ENCODE data around the gene IFI30.

Gene IFI30

DNA sequence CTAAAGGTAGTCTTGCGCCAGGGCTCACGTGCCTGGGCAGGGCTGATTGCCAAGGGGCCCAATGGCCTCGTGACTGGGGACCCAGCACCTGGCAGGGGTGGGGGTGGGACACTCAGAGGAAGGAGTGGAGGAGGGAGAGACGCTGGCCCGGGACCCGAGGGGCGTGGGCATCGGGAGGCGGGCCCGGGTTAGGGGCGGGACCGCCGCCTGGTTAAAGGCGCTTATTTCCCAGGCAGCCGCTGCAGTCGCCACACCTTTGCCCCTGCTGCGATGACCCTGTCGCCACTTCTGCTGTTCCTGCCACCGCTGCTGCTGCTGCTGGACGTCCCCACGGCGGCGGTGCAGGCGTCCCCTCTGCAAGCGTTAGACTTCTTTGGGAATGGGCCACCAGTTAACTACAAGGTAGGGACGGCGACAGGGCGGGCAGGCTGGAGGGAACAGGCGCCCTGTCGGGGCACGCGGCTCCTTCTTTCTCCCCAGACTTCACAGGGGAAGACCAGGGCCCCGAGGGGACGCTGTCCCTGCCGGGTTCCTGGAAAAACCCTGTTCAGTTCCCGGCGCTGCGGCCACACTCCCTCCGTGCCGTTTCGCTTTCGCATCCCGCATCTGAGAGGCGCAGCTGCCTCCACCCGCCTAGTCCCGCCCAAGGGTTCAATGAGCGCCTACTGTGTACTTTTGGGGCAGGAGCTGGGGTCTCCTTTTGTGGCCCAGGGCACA is at the start of gene IFI30:
IFI30 (plus strand) TSS at position 242 of the 717 bp plus-strand sequence; CDS start at position 271, 29 bp downstream.
- DNase-seq: peak; percentile 73

DNA sequence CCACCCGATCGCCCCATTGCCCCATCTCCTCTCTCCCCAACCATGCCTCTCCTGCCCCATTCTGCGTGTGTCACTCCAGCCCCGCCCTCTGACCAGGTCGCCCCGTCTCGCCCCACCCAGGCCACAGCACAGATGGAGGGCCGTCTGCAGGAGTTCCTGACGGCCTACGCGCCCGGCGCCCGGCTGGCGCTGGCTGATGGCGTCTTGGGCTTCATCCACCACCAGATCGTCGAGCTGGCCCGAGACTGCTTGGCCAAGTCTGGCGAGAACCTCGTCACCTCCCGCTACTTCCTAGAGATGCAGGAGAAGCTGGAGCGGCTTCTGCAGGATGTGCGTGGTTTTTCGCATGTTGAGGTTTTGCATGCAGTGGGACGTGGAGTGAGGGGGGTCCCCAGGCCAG is 49.8 kb upstream of the IFI30 start:
- DNase-seq: no peak

DNA sequence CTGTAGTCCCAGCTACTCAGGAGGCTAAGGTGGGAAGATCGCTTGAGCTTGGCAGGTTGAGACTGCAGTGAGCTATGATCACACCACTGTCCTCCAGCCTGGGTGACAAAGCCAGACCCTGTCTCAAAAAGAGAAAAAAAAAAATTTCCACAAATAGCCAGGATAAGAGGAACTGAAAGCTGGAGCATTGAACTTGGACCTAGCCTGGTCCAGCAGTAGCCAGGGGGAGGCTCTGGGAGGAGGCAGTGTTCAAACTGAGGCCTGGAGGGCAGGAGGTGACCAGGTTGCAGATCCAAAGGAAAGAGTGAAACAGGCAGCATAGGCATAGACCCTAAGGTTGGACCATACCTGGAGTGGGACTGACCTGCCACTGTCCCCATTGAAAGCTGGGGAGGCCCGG is 47.5 kb upstream of the IFI30 start:
- DNase-seq: no peak

DNA sequence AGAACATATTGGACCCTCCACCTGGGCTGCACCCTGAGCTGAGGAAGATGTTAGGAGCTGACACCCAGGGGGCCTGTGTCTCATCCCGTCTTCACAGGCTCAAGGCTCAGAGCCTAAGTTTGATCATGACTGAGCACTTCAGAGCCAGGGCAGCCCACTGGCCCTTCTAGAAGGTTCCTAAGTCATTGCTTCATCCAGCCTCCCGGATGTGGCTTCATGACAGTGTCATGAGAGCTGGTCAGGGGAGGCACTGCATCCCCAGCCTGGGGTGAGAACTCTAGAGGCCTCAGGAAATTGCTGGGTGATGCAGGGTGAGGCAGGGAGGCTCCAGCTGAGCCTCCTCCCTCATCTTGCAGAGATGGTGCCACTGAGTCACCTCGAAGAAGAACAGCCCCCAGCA is 45.6 kb upstream of the IFI30 start:
- DNase-seq: no peak

DNA sequence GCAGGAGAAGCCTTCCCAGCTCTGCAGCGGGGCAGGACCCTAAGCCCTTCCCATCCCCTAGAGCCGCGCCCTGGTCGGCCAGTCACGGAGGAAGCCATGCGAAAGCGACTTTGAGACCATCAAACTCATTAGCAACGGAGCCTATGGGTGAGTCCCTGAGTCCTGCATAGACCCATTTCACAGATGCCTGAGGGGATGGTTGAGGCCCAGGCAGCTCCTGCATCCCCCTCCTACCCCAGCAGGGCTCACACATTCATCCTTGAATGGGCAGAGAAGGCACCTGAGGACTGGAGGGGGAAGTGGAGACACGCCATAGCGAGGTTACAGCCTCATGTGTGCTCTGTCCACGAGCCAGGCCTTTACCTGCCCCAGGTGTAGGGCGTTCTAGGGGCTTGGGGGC is 44.8 kb upstream of the IFI30 start:
- no peak for DNase-seq

DNA sequence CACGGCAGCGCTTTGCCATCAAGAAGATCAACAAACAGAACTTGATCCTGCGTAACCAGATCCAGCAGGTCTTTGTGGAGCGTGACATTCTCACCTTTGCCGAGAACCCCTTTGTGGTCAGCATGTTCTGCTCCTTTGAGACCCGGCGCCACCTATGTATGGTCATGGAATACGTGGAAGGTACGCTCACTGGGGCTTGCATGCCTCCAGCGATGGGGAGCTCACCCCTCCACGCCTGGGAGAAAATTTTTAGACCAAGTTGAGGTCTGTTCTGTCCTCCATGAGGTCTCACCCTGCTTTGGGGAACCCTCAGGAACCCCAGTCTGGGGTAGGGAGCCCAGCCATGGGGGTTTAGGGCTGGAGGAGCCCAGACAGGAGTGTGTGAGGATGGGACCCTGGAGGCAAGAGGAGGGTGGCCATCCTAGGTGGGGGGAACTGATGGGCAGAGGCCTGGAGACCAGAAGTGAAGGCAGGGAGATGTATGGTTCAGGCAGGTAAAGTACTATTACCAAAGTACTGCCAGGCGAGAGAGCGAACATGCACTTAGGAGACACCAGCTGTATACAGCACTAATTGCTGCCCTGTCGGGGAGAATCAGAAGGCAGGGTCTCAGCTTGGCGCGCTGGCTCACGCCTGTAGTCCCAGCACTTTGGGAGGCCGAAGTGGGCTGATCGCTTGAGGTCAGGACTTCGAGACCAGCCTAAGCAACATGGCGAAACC is 42.9 kb upstream of the IFI30 start:
- DNase-seq: no peak

DNA sequence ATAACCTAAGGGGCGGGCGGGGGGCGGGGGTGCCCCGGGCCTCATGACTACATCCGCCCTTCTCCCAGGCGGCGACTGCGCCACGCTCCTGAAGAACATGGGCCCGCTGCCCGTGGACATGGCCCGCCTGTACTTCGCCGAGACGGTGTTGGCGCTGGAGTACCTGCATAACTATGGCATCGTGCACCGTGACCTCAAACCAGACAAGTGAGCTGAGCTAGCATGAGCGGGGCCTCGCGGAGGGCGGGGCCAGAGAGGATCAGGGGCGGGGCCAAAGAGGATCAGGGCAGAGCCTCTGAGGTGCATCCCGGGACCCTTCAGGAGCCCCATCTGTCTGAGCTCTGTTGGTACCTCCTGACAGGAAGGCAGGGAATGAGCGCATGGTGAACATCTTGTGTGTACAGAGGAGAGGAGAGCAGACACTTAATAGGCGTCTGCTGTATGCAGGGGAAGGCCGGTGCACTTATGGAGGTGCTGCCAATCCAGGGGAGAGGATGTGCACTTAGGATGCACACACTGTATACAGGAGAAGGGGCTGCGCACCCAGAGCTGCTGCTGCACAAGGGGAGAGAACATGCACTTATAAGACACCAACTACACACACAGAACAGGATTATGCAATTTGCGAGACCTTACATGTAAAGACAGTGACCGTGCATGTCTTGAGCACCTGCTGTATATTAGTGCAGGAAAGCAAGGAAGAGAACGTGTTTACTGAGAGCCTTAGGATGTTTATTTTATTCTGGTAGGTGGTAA is 41.6 kb upstream of the IFI30 start:
- no peak for DNase-seq

DNA sequence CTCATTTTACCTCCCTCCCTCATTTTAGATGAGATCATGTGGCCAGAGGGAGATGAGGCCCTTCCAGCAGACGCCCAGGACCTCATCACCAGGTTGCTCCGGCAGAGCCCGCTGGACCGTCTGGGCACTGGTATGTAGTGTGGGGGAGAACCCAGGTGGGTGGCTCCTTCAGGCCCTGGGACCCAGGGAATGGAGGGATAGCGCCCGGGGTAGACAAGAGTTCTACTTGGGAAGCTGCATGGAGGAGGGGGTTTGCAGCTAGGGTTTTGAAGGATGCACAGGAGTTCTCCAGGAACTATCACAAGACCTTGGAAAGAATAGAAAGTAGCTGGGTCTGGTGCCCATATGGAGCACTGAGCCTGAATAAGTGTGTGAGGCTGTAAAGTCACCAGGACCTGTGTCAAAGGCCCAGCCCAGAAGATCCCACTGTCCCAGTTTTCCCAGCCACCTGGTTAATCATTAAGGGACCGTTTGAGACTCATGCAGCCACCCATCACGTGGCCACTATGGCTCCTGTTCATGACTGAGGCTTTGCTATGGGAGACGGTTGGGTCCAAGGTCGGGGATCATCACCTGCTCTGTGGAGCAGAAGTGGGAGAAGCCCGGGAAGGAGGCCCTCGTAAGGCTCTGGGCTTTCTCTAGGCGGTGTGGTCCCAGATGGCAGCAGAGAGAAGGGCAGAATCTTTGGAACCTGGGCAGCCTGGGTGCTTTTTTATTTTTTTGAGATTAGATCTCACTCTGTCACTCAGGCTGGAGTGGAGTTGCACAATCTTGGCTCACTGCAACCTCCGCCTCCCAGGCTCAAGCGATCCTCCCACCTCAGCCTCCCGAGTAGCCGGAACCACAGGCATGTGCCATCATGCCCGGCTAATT is 37.7 kb upstream of the IFI30 start:
- DNase-seq: no peak

DNA sequence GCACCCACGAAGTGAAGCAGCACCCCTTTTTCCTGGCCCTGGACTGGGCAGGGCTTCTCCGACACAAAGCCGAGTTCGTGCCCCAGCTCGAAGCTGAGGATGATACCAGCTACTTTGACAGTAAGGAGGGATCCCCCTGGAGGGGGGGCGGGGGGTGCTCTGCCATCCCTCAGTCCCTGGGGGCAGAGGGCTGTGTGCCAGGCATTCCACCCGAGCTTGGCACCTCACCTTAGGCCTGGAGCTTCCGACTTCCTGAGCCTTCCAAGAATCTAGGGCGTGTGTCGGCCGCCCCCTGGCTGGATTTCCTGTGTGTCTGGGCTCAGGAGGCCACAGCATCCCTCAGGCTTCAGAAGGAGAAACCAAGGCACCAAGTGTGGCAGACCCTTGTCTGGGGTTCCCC is 36.4 kb upstream of the IFI30 start:
- no peak for DNase-seq

DNA sequence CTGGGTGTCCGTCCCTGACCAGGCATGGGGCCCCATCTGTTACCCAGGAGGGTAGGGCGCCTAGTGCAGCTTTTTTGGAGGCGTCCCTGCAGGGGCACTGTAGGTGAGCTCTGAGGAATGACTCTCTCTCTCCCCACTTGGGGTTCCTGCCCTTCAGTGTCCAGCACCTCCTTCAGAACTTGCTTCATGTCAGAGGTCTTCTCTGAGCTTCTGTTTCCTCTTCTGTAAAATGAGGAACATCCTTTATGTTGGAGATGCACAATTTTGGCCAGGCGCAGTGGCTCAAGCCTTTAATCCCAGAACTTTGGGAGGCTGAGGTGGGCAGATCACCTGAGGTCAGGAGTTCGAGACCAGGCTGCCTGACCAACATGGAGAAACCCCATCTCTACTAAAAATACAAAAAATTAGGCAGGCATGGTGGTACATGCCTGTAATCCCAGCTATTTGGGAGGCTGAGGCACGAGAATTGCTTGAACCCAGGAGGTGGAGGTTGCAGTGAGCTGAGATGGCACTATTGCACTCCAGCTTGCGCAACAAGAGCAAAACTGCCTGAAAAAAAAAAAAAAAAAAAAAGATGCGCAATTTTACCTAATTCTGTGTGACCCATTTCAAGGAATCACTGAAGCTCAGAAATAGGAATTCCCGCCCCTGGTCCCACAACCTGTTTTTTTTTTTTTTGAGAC is 35.8 kb upstream of the IFI30 start:
- DNase-seq: no peak

DNA sequence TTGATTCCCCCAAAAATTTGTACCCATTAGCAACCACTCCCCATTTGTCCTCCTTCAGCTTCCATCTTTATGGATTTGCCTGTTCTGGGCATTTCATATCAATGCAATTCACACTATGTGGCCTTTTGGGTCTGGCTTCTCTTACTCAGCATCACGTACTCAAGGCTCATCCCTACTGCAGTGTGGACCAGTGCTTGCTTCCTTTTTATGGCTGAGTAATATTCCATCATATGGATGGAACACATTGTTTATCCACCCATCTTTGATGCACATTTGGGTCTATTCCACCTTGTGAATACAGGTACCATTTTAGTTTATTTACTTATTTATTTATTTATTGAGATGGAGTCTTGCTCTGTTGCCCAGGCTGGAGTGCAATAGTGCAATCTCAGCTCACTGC is 33.1 kb upstream of the IFI30 start:
- DNase-seq: no peak

DNA sequence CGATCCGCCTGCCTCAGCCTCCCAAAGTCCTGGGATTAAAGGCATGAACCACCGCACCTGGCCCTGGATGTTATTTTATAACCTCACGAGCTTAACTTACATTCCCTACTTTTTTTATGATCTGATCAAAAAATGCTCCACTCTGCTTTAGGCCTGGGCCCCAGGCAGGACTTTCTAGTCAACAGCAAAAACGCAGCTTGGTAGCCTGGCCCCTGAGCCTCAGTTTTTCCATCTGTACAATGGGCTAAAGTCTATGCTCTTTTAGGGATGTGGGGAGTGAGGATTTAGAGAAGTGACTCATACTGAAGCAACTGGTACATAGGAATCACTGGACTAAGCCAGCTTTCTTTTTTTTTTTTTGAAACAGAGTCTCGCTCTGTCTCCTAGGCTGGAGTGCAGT is 32.6 kb upstream of the IFI30 start:
- no peak for DNase-seq

DNA sequence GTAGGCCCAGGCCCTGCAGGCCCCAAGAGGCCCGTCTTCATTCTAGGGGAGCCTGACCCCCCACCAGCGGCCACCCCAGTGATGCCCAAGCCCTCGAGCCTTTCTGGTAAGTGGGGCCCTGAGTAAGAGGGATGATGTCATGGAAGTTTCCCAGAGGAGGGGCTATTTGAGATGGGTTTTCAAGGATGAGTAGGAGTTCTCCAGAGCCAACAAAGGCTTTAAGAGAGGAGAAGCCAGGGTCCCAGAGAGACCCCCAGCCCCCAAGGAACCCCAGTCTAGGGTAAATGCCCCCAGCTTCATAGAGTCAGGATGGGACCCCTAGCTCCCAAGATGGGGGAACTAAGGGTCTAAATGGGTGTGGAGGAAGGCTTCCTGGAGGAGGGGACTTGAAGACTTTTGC is 29.7 kb upstream of the IFI30 start:
- DNase-seq: no peak

DNA sequence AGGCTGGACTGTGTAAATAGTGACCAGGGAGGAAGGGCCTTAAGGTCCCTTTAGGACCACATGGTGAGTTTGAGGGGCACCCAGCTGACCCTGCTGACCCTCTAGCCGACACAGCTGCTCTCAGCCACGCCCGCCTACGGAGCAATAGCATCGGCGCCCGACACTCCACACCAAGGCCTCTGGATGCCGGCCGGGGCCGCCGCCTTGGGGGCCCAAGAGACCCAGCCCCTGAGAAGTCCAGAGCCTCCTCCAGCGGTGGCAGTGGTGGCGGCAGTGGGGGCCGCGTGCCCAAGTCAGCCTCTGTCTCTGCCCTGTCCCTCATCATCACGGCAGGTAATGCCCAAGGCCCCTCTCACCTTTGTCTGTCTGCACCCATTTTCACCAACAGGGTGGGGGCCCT is 29.3 kb upstream of the IFI30 start:
- no peak for DNase-seq

DNA sequence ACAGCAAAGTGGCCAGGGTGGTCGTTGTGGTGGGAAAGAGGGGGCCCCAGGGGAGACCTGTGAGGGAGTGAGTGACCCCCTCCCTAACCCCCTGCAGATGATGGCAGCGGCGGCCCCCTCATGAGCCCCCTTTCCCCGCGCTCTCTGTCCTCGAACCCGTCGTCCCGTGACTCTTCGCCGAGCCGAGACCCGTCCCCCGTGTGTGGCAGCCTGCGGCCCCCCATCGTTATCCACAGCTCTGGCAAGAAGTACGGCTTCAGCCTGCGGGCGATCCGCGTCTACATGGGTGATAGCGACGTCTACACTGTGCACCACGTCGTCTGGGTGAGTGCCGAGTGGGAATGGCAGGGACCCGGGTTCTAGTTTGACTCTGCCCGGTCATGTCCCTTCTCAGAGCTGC is 28.7 kb upstream of the IFI30 start:
- no peak for DNase-seq

DNA sequence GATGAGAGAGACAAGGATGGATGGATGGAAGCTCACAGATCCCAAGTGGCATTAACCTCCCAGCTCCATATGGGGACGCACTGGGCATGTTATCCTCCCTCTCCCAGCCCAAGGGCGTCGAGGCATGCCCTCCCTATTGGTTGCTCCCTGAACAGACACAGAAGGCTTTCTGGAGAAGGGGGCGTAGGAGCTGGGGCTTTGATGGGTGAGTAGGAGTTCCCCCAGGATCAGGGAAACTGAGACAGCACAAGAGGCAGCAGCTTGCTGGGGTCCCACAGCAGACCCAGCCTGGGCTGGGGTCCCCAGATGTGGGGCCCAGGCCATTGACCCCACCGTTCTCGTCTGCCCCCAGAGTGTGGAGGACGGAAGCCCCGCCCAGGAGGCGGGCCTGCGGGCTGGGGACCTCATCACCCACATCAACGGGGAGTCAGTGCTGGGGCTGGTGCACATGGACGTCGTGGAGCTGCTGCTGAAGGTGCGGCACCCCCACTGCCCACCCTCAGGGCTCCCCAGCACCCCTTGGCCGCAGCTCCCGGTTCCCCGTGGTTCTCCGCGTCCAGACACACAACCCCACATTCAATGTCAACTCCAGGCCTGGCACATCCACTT is 28.1 kb upstream of the IFI30 start:
- no peak for DNase-seq

DNA sequence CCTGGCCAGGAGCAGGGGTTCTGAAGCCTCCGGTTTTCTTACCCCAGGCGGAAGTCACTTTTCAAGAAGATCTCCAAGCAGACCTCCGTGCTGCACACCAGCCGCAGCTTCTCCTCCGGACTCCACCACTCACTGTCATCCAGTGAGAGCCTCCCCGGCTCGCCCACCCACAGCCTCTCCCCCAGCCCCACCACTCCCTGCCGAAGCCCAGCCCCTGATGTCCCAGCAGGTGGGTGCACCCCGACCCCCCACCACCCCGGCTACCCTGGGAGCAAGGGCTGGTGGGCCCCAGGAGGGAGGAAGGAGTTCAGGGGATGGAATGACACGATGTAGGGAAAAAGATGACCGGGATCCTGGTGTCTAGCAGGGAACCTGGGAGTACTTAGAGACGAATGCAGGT is 26.2 kb upstream of the IFI30 start:
- no peak for DNase-seq

DNA sequence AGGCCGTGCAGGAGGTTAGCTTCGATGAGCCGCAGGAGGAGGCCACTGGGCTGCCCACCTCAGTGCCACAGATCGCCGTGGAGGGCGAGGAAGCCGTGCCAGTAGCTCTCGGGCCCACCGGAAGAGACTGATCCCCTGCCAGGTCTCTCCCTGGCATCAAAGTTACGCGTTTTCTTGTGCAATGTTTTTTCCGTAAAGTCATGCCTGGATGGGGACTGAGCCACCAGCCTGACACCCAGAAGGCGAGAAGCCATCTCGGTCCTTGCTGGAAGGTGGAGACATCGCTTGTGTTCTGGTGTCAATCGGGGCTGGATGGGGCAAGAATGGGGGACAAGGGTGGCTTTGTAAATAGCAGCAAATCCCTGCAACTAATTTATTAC is 24.0 kb upstream of the IFI30 start:
- no peak for DNase-seq

DNA sequence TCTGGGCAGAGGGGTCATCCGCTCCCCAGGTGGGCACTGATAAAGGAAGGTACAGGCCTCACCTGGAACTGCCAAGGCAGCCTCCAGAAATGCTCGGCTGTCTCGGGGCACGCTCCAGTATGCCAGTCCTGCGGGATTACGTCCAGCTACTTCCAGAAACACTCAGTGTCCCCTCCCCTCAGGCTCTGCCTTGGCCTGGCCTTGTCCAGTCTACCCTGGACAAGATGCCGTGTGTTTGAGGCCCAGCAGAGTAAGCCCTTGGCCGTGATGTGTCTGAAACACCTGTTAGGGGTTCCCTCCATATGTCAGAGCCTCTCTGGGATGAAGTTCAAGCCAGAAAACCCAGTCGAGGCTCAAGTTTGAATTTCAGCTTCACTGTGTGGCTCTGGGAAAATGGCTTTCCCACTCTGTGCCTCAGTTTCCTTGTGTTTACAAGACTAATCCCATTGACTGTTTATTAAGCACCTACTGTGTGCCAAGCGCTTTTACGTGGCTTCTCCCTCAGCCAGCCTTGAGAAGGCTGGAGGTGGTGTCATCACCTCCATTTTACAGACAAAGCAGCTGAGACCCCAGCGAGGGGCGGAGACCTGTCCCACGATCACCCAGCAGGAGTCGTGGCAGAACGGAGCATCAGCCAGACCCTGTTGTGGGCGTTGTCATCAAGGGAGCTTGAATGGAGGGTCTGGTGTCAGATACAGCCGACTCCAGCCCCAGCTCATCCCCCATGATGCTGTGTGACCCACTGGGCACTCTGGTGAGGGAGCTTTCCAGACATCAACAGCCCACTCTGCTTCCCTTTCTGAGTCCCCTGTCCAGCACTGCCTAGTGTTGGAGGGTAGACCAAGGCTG is 22.6 kb upstream of the IFI30 start:
- DNase-seq: no peak

DNA sequence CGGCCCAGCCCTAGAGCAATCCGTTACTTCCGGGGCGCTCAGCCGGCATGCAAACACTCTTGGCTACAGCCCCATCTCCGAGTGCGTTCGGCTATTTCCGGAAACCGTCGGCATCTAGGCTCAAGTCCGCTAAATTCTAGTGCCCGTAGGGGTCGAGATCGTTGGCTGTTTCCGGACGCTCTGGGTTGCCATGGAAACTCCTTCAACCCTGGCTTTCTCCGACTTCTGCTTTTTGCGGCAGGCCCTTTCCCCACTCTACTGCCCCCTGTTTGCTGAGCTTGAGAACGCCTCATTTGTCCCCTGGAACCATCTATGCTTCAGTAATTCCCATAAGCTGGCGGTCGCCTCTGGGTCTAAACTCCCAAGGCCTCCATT is 21.2 kb upstream of the IFI30 start:
- peak; percentile 96 for DNase-seq

Data from activated naive CD4-positive, alpha-beta T cell treated with Interleukin-2 at 50 U/mL for 16 hours (primary cell).